Lower lobe of right lung (tissue), 2 donors: ENCODE results near the gene NXPE3. TPM values are rescaled to one million over a fixed set of nuclear protein-coding genes. Genes with fewer than 3 reads are reported as not detected.
A peak's percentile ranks its signal among the peaks of the same experiment; 100 is the strongest.
"Not testable (repeated sequence)": the region's sequence is repeated elsewhere in the genome, so short reads cannot be mapped to it uniquely, and the experiment has no call there.

Experiments used
- ATAC-seq, 2 donors: fragments of 200-7000 bp; cut with Tn5 transposase; one replicate each; pipeline ENCODE4 v1.9.1; 2020 to 2022; ENCODE audit warnings: mild to moderate bottlenecking in 2 of 2, moderate library complexity in 2 of 2
- DNase-seq: peaks from one replicate; pipeline ENCODE4 v3.0.0-alpha.2; 2020
- H3K27ac ChIP-seq: fragments of 200-600 bp; one replicate; pipeline ENCODE4 v1.8.0; 2022
- H3K27me3 ChIP-seq: fragments of 200-600 bp; one replicate; pipeline ENCODE4 v1.8.0; 2022; ENCODE audit warnings: low read depth
- H3K36me3 ChIP-seq: fragments of 200-600 bp; one replicate; pipeline ENCODE4 v1.8.0; 2022; ENCODE audit warnings: mild to moderate bottlenecking
- H3K4me1 ChIP-seq: fragments of 200-600 bp; one replicate; pipeline ENCODE4 v1.8.0; 2022
- H3K4me3 ChIP-seq: fragments of 200-600 bp; one replicate; pipeline ENCODE4 v1.8.0; 2022; ENCODE audit warnings: mild to moderate bottlenecking
- H3K9me3 ChIP-seq: fragments of 200-600 bp; one replicate; pipeline ENCODE4 v1.8.0; 2022
- CTCF ChIP-seq: fragments of 200-600 bp; IDR thresholded peaks from one replicate; pipeline ENCODE4 v1.8.0; 2022; ENCODE audit warnings: antibody characterized with exemption, mild to moderate bottlenecking
- intact Hi-C: fragments of 100-400 bp; cut with DNase I; formaldehyde crosslinking; loops from one replicate; pipeline ENCODE4 v1.11.0; 2022
- total RNA-seq: library from RNA; stranded (reverse); fragmentation: NEBNext Ultra II Directional; extraction: Animal tissue kit (Norgen Biotek cat#: 25700); gene quantifications from one replicate; pipeline ENCODE4 v1.2.1, GENCODE V29; 2021
- donor health status: DM: no; HTN: yes; CAD: no; lungs with severe emphysema.

The NXPE3 gene
- total RNA-seq, 1 donor from 2014 or later: 22.0 TPM

DNA sequence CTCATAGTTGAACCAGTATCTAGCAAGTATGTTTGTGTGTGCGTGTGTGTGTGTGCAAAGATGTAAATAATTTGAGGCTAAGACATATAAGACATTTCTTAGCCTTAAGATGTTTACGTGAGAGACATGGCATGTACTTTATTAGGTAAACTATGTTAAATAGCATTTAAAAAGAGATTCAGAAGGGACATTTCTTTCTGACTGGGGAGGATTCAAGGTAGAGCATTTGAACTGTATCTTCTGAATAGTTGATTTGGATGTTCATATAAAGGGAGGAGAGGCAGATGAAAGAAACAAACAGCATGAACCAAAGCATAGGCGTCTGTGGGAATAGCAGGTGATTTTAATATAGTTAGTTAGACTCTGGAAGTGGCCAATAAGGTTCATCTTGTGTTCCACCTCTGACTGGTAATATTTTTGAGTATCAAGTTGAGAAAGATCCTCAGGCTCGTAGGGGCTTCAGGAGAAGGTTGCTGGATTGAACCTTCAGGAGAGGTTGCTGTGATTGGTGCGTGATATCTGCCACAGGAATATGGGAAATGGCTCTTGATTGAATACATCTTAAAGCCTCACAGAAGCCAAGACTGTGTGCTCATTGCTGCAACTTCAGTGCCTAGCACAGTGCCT, 82.9 kb downstream of the NXPE3 start:
- Histone ChIP-seq H3K4me1 (peaks cover 18% of the 10 kb centered on the region), H3K4me3 (no peak overlapping the region), H3K27me3 (no peaks in the 10 kb centered on the region), H3K27ac (no peak overlapping the region), H3K36me3 (peaks cover 60% of the 10 kb centered on the region), H3K9me3 (no peaks in the 10 kb centered on the region)
- intact Hi-C loops: no loop called here
- ATAC-seq (no peak), DNase-seq (no peak)
- TF ChIP-seq CTCF: no peak

GRCh38 chr3:101862416-101863165, 83.6 kb downstream of the NXPE3 start:
- Histone ChIP-seq H3K36me3 (peaks cover 54% of the 10 kb centered on the region), H3K4me1 (peaks cover 14% of the 10 kb centered on the region), H3K27ac (no peak overlapping the region), H3K4me3 (no peak overlapping the region), H3K9me3 (no peaks in the 10 kb centered on the region), H3K27me3 (no peaks in the 10 kb centered on the region)
- ATAC-seq (peak; percentile 27 to 41), DNase-seq (no peak)
- TF ChIP-seq CTCF: no peak
- intact Hi-C loops: no loop called here

GRCh38 chr3:101864926-101865325, 85.9 kb downstream of the NXPE3 start:
- DNase-seq, ATAC-seq, H3K9me3 ChIP-seq, H3K27ac ChIP-seq, H3K27me3 ChIP-seq, intact Hi-C loops, H3K4me3 ChIP-seq, H3K4me1 ChIP-seq: not testable (repeated sequence)
- H3K36me3 ChIP-seq: peaks cover 30% of the 10 kb centered on the region

DNA sequence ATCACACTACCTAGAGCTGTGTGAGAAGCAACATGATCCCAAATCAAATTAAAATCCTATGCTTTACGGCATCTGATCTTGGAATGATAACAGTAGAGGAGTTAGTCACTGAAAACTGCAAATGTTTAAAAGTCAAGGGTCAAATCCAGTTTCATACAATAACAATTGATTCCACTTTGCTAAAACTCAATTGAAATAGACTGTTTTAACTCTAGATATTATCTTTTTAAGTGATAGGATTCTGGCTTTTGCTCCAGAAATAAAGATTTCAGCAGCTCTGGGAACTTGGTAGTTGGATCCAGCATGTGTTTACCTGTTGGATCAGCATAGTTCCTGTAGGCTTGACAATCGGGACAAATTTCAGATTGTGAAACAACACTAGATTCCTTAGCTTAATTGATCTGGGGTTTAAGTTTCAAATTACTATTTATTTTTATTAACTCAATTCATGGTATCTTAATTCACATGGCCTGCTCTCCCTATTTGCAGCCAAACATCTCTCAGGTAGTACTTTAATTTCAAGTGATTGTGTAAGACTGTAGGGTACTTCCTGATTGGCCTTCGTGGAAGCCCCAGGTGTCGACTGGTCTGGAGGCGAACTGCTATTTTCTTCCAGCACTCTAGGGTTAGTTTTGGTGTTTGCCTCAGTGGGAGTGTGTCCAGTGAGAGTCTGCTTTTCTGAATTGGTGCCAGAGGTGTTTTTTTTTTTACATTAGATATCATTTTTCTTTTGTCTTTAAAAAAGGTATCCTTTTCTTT, 86.9 kb downstream of the NXPE3 start:
- no peak for DNase-seq
- H3K27ac ChIP-seq: no peak overlapping the region
- no peak for TF ChIP-seq CTCF
- H3K4me3 ChIP-seq: no peak overlapping the region
- H3K4me1 ChIP-seq: peaks cover 6% of the 10 kb centered on the region
- no peaks in the 10 kb centered on the region for H3K9me3 ChIP-seq
- H3K27me3 ChIP-seq: no peaks in the 10 kb centered on the region
- H3K36me3 ChIP-seq: peaks cover 20% of the 10 kb centered on the region
- intact Hi-C loops: no loop called here
- peak; percentile 48 to 64 for ATAC-seq

- Histone ChIP-seq H3K27ac (no peak overlapping the region), H3K27me3 (no peaks in the 10 kb centered on the region), H3K36me3 (peaks cover 4% of the 10 kb centered on the region), H3K4me1 (peaks cover 6% of the 10 kb centered on the region), H3K9me3 (no peaks in the 10 kb centered on the region), H3K4me3 (no peak overlapping the region)
- intact Hi-C loops: no loop called here
- TF ChIP-seq CTCF: no peak
- ATAC-seq: no peak
- DNase-seq: no peak
Observed at GRCh38 chr3:101867511-101867910, 88.5 kb downstream of the NXPE3 start.

- ATAC-seq (peak in 1 of 2 donors; percentile 1), DNase-seq (no peak)
- Histone ChIP-seq H3K9me3 (no peaks in the 10 kb centered on the region), H3K36me3 (no peaks in the 10 kb centered on the region), H3K27me3 (no peaks in the 10 kb centered on the region), H3K27ac (no peak overlapping the region), H3K4me1 (peaks cover 6% of the 10 kb centered on the region), H3K4me3 (no peak overlapping the region)
- intact Hi-C loops: no loop called here
- TF ChIP-seq CTCF: no peak
Observed at GRCh38 chr3:101867996-101868395, 89.0 kb downstream of the NXPE3 start.
